ENCODE measurements around the gene CSN3. TPM values are rescaled to one million over a fixed set of nuclear protein-coding genes. Genes with fewer than 3 reads are reported as not detected.

The CSN3 gene
- total RNA-seq, 1 experiment from 2014 or later = not detected

DNA sequence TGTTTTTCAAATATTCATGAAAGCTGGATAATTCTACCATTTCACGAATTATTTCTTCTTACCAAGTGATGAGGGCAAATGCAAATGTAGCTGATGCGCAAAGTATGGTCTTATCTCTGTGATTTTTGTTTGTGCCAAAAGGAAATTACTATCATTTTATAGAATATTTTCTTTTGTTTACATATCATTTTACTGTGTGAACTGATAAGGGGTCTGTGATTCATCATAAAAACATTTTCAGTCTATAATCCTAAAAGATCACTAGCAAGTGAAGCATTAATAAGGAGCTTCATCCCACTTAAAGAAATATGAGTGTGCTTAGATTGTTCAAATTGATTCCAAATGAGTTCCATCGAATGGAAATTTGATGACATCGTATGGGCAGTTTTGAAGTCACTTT is 694 bp downstream of the CSN3 start:
- Histone ChIP-seq H2BK5ac (ENCODE audit: insufficient read length, low read length) (no peak overlapping the region), H2BK15ac (ENCODE audit: low read depth, low read length) (no peak overlapping the region), H4K20me1 (ENCODE audit: control insufficient read depth, insufficient read depth, insufficient read length) (no peaks in the 10 kb centered on the region), H3K56ac (ENCODE audit: insufficient read length, low read depth, low read length) (no peak overlapping the region), H2AFZ (ENCODE audit: low read length) (no peak overlapping the region), H4K8ac (replicated peaks; ENCODE audit: insufficient read length, low read depth, low read length) (no peak overlapping the region), H2BK12ac (ENCODE audit: insufficient read length, low read depth, low read length) (no peak overlapping the region), H3K4me1 (ENCODE audit: insufficient read depth, low read length) (no peaks in the 10 kb centered on the region), H3K9ac (ENCODE audit: extremely low read depth, insufficient read length, low read length) (no peak overlapping the region), H3K14ac (ENCODE audit: insufficient read depth, low read length) (no peak overlapping the region), H3K79me2 (ENCODE audit: insufficient read depth, low read length) (no peaks in the 10 kb centered on the region), H3K18ac (ENCODE audit: insufficient read length, low read depth, low read length) (no peak overlapping the region), H3K4ac (ENCODE audit: low read depth, low read length) (no peak overlapping the region), H4K91ac (ENCODE audit: insufficient read length, low read depth, low read length) (no peak overlapping the region), H4K5ac (ENCODE audit: insufficient read length, low read depth, low read length) (no peak overlapping the region), H3K4me2 (ENCODE audit: insufficient read depth, insufficient read length, low read length) (no peak overlapping the region), H2BK20ac (ENCODE audit: low read depth, low read length, poor library complexity, severe bottlenecking) (no peak overlapping the region), H2BK120ac (ENCODE audit: low read depth, low read length, poor library complexity, severe bottlenecking) (no peak overlapping the region), H3K79me1 (ENCODE audit: insufficient read depth, low read depth, low read length, poor library complexity, severe bottlenecking) (no peaks in the 10 kb centered on the region), H3K27me3 (ENCODE audit: insufficient read depth, low read length) (no peaks in the 10 kb centered on the region), H3K23me2 (ENCODE audit: insufficient read length, low read depth, low read length, poor library complexity, severe bottlenecking) (no peaks in the 10 kb centered on the region), H3T11ph (ENCODE audit: low read length) (no peak overlapping the region), H3K27ac (ENCODE audit: insufficient read length, low read depth, low read length) (no peak overlapping the region), H2AK5ac (ENCODE audit: insufficient read length, low read length) (no peak overlapping the region), H3K9me3 (ENCODE audit: control insufficient read depth, low read depth, low read length) (no peaks in the 10 kb centered on the region), H3K23ac (ENCODE audit: insufficient read length, low read depth, low read length) (no peak overlapping the region)
- Mint-ChIP-seq H3K27ac (no peak overlapping the region), H3K27me3 (ENCODE audit: low read depth) (no peaks in the 10 kb centered on the region), H3K4me1 (no peaks in the 10 kb centered on the region), H3K4me3 (no peak overlapping the region), H3K9me3 (no peaks in the 10 kb centered on the region), H3K36me3 (ENCODE audit: insufficient read depth in 1 of 3, low read depth in 3 of 3) (no peaks in the 10 kb centered on the region)
- TF ChIP-seq, protein P1, sequence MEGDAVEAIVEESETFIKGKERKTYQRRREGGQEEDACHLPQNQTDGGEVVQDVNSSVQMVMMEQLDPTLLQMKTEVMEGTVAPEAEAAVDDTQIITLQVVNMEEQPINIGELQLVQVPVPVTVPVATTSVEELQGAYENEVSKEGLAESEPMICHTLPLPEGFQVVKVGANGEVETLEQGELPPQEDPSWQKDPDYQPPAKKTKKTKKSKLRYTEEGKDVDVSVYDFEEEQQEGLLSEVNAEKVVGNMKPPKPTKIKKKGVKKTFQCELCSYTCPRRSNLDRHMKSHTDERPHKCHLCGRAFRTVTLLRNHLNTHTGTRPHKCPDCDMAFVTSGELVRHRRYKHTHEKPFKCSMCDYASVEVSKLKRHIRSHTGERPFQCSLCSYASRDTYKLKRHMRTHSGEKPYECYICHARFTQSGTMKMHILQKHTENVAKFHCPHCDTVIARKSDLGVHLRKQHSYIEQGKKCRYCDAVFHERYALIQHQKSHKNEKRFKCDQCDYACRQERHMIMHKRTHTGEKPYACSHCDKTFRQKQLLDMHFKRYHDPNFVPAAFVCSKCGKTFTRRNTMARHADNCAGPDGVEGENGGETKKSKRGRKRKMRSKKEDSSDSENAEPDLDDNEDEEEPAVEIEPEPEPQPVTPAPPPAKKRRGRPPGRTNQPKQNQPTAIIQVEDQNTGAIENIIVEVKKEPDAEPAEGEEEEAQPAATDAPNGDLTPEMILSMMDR (conservative IDR thresholded peaks at IDR 0.05) = no peak
- DNase-seq = no peak
- no CpG with 5 or more reads among the region's 4 CpGs for WGBS (ENCODE audit: extremely low coverage, insufficient read length, low lambda C conversion rate)
